ENCODE measurements around the gene NUP210L.

DNA sequence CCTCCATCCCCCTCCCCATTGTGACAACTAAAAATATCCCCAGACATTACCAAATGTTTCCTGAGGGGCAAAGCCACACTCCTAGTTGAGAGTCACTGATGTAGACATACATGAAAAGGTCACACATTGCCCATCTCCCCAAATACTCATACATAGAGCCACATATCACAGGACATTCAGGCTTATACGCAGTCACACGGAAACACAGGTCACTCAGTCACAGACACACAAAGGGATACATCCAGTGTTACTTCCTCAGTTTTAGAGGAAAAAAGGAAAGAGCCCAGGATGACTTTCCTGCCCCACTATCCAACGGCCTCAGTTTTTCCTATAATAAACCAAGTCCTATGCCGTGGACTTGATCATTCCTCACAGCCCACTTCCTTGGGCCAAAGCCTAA is 193.5 kb downstream of the NUP210L start:
- TF ChIP-seq POLR2A (IDR thresholded peaks at IDR 0.05), result no peak
- TF ChIP-seq, protein P1, sequence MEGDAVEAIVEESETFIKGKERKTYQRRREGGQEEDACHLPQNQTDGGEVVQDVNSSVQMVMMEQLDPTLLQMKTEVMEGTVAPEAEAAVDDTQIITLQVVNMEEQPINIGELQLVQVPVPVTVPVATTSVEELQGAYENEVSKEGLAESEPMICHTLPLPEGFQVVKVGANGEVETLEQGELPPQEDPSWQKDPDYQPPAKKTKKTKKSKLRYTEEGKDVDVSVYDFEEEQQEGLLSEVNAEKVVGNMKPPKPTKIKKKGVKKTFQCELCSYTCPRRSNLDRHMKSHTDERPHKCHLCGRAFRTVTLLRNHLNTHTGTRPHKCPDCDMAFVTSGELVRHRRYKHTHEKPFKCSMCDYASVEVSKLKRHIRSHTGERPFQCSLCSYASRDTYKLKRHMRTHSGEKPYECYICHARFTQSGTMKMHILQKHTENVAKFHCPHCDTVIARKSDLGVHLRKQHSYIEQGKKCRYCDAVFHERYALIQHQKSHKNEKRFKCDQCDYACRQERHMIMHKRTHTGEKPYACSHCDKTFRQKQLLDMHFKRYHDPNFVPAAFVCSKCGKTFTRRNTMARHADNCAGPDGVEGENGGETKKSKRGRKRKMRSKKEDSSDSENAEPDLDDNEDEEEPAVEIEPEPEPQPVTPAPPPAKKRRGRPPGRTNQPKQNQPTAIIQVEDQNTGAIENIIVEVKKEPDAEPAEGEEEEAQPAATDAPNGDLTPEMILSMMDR (IDR thresholded peaks at IDR 0.05), result no peak
